GM12878 (cell line): Measurements from ENCODE around the gene BCAN. TPM values are rescaled to one million over a fixed set of nuclear protein-coding genes. Genes with fewer than 3 reads are reported as not detected.

Experiments used
- ATAC-seq: fragments of 200-7000 bp; cut with Tn5 transposase; 3 replicates; pipeline ENCODE4 v1.9.1; 2020; ENCODE audit warnings: mild to moderate bottlenecking, moderate library complexity
- BruUV-seq: library from RNA; stranded (reverse); fragments of 400-500 nt; replicated peaks from 2 replicates; lab custom pipeline; 2021; lab: Mats Ljungman, UMichigan
- CTCF ChIA-PET: fragments of 300-600 bp; sonication (Branson Sonifier 250); formaldehyde crosslinking; extraction: SDS; loops from one replicate; lab custom pipeline; 2021; ENCODE audit warnings: inconsistent platforms; lab: Yijun Ruan, JAX
- POLR2A ChIA-PET: fragments of 350-600 bp; formaldehyde crosslinking; extraction: SDS; loops from one replicate; lab custom pipeline; 2021; ENCODE audit warnings: inconsistent platforms; lab: Charles Lee
- RAD21 ChIA-PET: fragments of 300-600 bp; sonication (Branson Sonifier 250); formaldehyde crosslinking; loops from one replicate; lab custom pipeline; 2023; ENCODE audit warnings: antibody characterized with exemption; ENCODE audit not compliant: unreplicated experiment; lab: Charles Lee
- SMC1A ChIA-PET: fragments of 300-600 bp; sonication (Branson Sonifier 250); formaldehyde crosslinking; loops from one replicate; lab custom pipeline; 2023; ENCODE audit not compliant: unreplicated experiment, uncharacterized antibody; lab: Charles Lee
- DNase-seq: peaks from one replicate; pipeline ENCODE4 v3.0.0-alpha.2; 2011; ENCODE audit warnings: low read depth, low spot score
- FAIRE-seq: peaks from 3 replicates; lab custom pipeline; 2011; peaks lifted over from hg19 to GRCh38; lab: Jason Lieb, UNC
- H2AFZ ChIP-seq: 2 replicates; pipeline ENCODE4 v1.6.0; 2011; ENCODE audit warnings: low read depth, low read length, control low read depth; ENCODE audit not compliant: control insufficient read depth
- H3K27ac ChIP-seq: 2 replicates; pipeline ENCODE4 v1.5.1; 2011; ENCODE audit warnings: control low read depth; ENCODE audit not compliant: control insufficient read depth, insufficient read depth
- H3K27me3 ChIP-seq, 2 experiments: replicated peaks in 1 of 2; 2 replicates each; pipeline versions ENCODE4 v1.6.0 to v1.6.1; 2011; ENCODE audit warnings: low read length in 1 of 2; ENCODE audit not compliant: control insufficient read depth in 2 of 2, insufficient read depth in 2 of 2
- H3K36me3 ChIP-seq, 2 experiments: 2 replicates each; pipeline ENCODE4 v1.5.1; 2011; ENCODE audit warnings: low read length in 1 of 2; ENCODE audit not compliant: control insufficient read depth in 2 of 2, insufficient read depth in 2 of 2
- H3K4me1 ChIP-seq: 2 replicates; pipeline ENCODE4 v1.6.1; 2011; ENCODE audit warnings: mild to moderate bottlenecking, low read length, moderate library complexity, mixed read lengths; ENCODE audit not compliant: control insufficient read depth, insufficient read depth
- H3K4me2 ChIP-seq: 2 replicates; pipeline ENCODE4 v1.6.0; 2011; ENCODE audit warnings: control low read depth; ENCODE audit not compliant: control insufficient read depth, insufficient read depth
- H3K4me3 ChIP-seq: fragments of 200-600 bp; sonication (generic); 2 replicates; pipeline ENCODE4 v1.5.1; 2016
- H3K79me2 ChIP-seq: 2 replicates; pipeline ENCODE4 v1.6.0; 2011; ENCODE audit warnings: low read length; ENCODE audit not compliant: control insufficient read depth, insufficient read depth
- H3K9ac ChIP-seq: 2 replicates; pipeline ENCODE4 v1.8.0; 2011; ENCODE audit warnings: low read length, control low read depth, mixed read lengths; ENCODE audit not compliant: control insufficient read depth, insufficient read depth
- H3K9me3 ChIP-seq: replicated peaks from 3 replicates; pipeline ENCODE4 v1.5.1; 2011; ENCODE audit warnings: mild to moderate bottlenecking, low read length; ENCODE audit not compliant: control insufficient read depth, insufficient read depth
- H4K20me1 ChIP-seq: 2 replicates; pipeline ENCODE4 v1.6.0; 2011; ENCODE audit not compliant: control insufficient read depth, insufficient read depth
- CHD4 ChIP-seq: fragments of 200-600 bp; sonication (generic); IDR thresholded peaks from 2 replicates; pipeline ENCODE4 v1.6.1; 2016; ENCODE audit warnings: mild to moderate bottlenecking
- EGR1 ChIP-seq, 2 experiments: IDR thresholded peaks; 1 replicate in 1 of 2; 2 replicates in 1 of 2; pipeline ENCODE4 v1.6.1; 2011 to 2012; ENCODE audit warnings: low read depth in 2 of 2, low read length in 2 of 2, borderline replicate concordance in 1 of 2, mild to moderate bottlenecking in 1 of 2, moderate library complexity in 1 of 2
- ETV6 ChIP-seq, 2 experiments: fragments of 450-650 bp in 1 of 2; IDR thresholded peaks in 1 of 2; conservative IDR thresholded peaks in 1 of 2; 2 replicates each; pipeline ENCODE4 v1.6.1; 2014; ENCODE audit warnings: antibody characterized with exemption in 1 of 2, borderline replicate concordance in 1 of 2, low read depth in 1 of 2, mild to moderate bottlenecking in 1 of 2, moderate library complexity in 1 of 2
- MEF2B ChIP-seq: fragments of 450-650 bp; IDR thresholded peaks from 2 replicates; pipeline ENCODE4 v1.6.1; 2018; ENCODE audit warnings: mild to moderate bottlenecking, moderate library complexity; ENCODE audit not compliant: partially characterized antibody, poor library complexity, severe bottlenecking
- PBX3 ChIP-seq: IDR thresholded peaks from 2 replicates; pipeline ENCODE4 v1.6.1; 2011; ENCODE audit warnings: mild to moderate bottlenecking, low read depth, low read length, moderate library complexity; ENCODE audit not compliant: insufficient replicate concordance
- PKNOX1 ChIP-seq: fragments of 450-650 bp; IDR thresholded peaks from 2 replicates; pipeline ENCODE4 v1.6.1; 2016; ENCODE audit warnings: mild to moderate bottlenecking
- SIN3A ChIP-seq: IDR thresholded peaks from 2 replicates; pipeline ENCODE4 v1.6.1; 2012; ENCODE audit warnings: low read depth, low read length, improper control_type of control experiment
- TBL1XR1 ChIP-seq: IDR thresholded peaks from 2 replicates; pipeline ENCODE4 v1.6.1; 2012; ENCODE audit warnings: low read depth, low read length, improper control_type of control experiment
- WGBS: methylation state at CpG from one replicate; pipeline ENCODE4 v1.1.6; 2016; ENCODE audit warnings: low lambda C conversion rate; ENCODE audit not compliant: insufficient replicate concordance, insufficient coverage; ENCODE audit errors: missing lambda C conversion rate; 5-methylcytosine and 5-hydroxymethylcytosine counted together
- in situ Hi-C: fragments of 300-500 bp; cut with MboI; formaldehyde crosslinking; loops from 9 replicates; pipeline ENCODE4 v1.14.3; 2018; ENCODE audit warnings: mixed read lengths
- intact Hi-C: fragments of 100-400 bp; cut with micrococcal nuclease; formaldehyde crosslinking; loops from one replicate; pipeline ENCODE4 v1.14.2; 2022; ENCODE audit not compliant: unreplicated experiment
- polyA plus RNA-seq, 11 experiments: library from polyadenylated mRNA; depleted of rRNA in 4 of 11; unstranded in 6 of 11; stranded (reverse) in 5 of 11; fragments of >200 nt; fragmentation: Nextera tagmentation in 4 of 11; fragmentation: Illumina TruSeq in 1 of 11; extraction: Ambion mirVana in 4 of 11; extraction: Trizol in 1 of 11; gene quantifications; 1 replicate in 1 of 11; 2 replicates in 10 of 11; pipeline versions ENCODE4 v1.2.1 to v1.2.3, GENCODE V29; 2011 to 2016; ENCODE audit warnings: inconsistent platforms in 2 of 11, missing spikeins in 2 of 11, low read depth in 1 of 11
- total RNA-seq, 4 experiments: library from RNA; depleted of rRNA in 3 of 4; stranded (reverse); fragments of >200 nt in 3 of 4; fragmentation: Illumina TruSeq in 1 of 4; extraction: Trizol in 1 of 4; gene quantifications; 2 replicates each; pipeline versions ENCODE4 v1.2.1 to v1.2.3, GENCODE V29; 2013 to 2021

BCAN gene
- total and polyA plus RNA-seq, 10 of the 15 experiments (the other 5 are each of a cell fraction or from before 2014, with no cell fraction given), result 0.05 to 1.3 (median 0.18) TPM; not detected in 1

GRCh38 chr1:156660752-156661112 is 18.8 kb downstream of the BCAN start:
- intact Hi-C loops, result loop anchor here (1.0 to 10.0 kb wide), 2 partner anchors 18 to 64 kb away; partner anchors contain the start of genes ISG20L2 and METTL25B
- Histone ChIP-seq H3K4me3 (peak overlapping the region; percentile 94), H3K36me3 (no peaks in the 10 kb centered on the region), H3K4me1 (peaks cover 79% of the 10 kb centered on the region), H3K9ac (peak overlapping the region; percentile 87), H4K20me1 (peaks cover 6% of the 10 kb centered on the region; the same call in 1 of the 2 replicates), H2AFZ (peak overlapping the region; percentile 3; the same call in 1 of the 2 replicates), H3K27ac (peak overlapping the region; percentile 90), H3K4me2 (peak overlapping the region; percentile 99), H3K79me2 (peaks cover 23% of the 10 kb centered on the region), H3K9me3 (no peaks in the 10 kb centered on the region), H3K27me3 (0 out of 4 replicates have a peak, but pooled peaks cover 0 to 2% of the 10 kb centered on the region in 2 experiments)
- TSS peak; percentile 94 for BruUV-seq
- ChIA-PET POLR2A (interaction anchor here (0.6 to 2.4 kb wide), 12 partner anchors 15 to 521 kb away, joined by 3 to 13 read pairs (median 4); partner anchors contain the start of genes ISG20L2, MEF2D, METTL25B and NAXE), SMC1A (interaction anchor here (0.6 to 4.2 kb wide), 12 partner anchors 13 to 230 kb away, joined by 3 to 39 read pairs (median 4); partner anchors contain the start of genes NAXE and NES), RAD21 (interaction anchor here (0.7 to 6.0 kb wide), 15 partner anchors 11 to 180 kb away, joined by 3 to 58 read pairs (median 5); partner anchors contain the start of genes CRABP2, ISG20L2, METTL25B and MRPL24), CTCF (interaction anchor here (0.6 to 8.3 kb wide), 34 partner anchors 9 to 447 kb away, joined by 3 to 208 read pairs (median 4); partner anchors contain the start of genes BCAN, CRABP2, HAPLN2 and INSRR)
- TF ChIP-seq SIN3A (no peak), TBL1XR1 (peak; percentile 4; the same call in 1 of the 2 replicates), EGR1 (IDR thresholded peaks at IDR 0.05; ENCODE audit: borderline replicate concordance in 1 of 2, low read depth in 2 of 2, low read length in 2 of 2) (0 out of 3 replicates have a peak, but pooled peaks of 1 of the 2 experiments have one; percentile 4), MEF2B (no peak), CHD4 (no peak), PBX3 (no peak), ETV6 (conservative IDR thresholded peaks at IDR 0.05 in 1 of 2, IDR thresholded peaks at IDR 0.05 in 1 of 2; ENCODE audit: borderline replicate concordance in 1 of 2, low read depth in 1 of 2) (no peak), PKNOX1 (no peak)
- WGBS, result 0% methylated on average over 2 of the region's 2 CpGs
- ATAC-seq (peak; percentile 14), DNase-seq (no peak), FAIRE-seq (no peak)
- in situ Hi-C loops, result no loop called here
